Activated CD8-positive, alpha-beta T cell treated with anti-CD3 and anti-CD28 coated beads, Interleukin-2, amount 10 ng/mL, durations not matched to agents 7 days and 5 days (primary cell): ENCODE data around the gene SNRNP27. TPM values are rescaled to one million over a fixed set of nuclear protein-coding genes. Genes with fewer than 3 reads are reported as not detected.
A peak's percentile ranks its signal among the peaks of the same experiment; 100 is the strongest.

ENCODE experiments used
- ATAC-seq: fragments of 150-1000 bp; cut with Tn5 transposase; one replicate; pipeline ENCODE4 v1.10.0; 2021; ENCODE audit warnings: moderate library complexity
- CTCF ChIA-PET: fragments of 350-600 bp; sonication (Branson Sonifier 250); formaldehyde crosslinking; loops from one replicate; lab custom pipeline; 2021; ENCODE audit warnings: antibody characterized with exemption; lab: Charles Lee
- POLR2A ChIA-PET: fragments of 350-600 bp; sonication (Branson Sonifier 250); formaldehyde crosslinking; loops from one replicate; lab custom pipeline; 2021; ENCODE audit warnings: antibody characterized with exemption; lab: Charles Lee
- DNase-seq: peaks from one replicate; pipeline ENCODE4 v3.0.0-alpha.2; 2020
- H3K27ac Mint-ChIP-seq: one replicate; pipeline ENCODE4 v1.8.0; 2021; ENCODE audit warnings: mild to moderate bottlenecking, mixed read lengths
- H3K27me3 Mint-ChIP-seq: one replicate; pipeline ENCODE4 v1.8.0; 2021; ENCODE audit warnings: low read depth, mixed read lengths
- H3K36me3 Mint-ChIP-seq: one replicate; pipeline ENCODE4 v1.8.0; 2021; ENCODE audit warnings: low read depth, mixed read lengths
- H3K4me1 Mint-ChIP-seq: one replicate; pipeline ENCODE4 v1.8.0; 2021; ENCODE audit warnings: low read depth, mixed read lengths
- H3K4me3 Mint-ChIP-seq: one replicate; pipeline ENCODE4 v1.8.0; 2021; ENCODE audit warnings: mild to moderate bottlenecking, mixed read lengths
- H3K9me3 Mint-ChIP-seq: one replicate; pipeline ENCODE4 v1.8.0; 2022; ENCODE audit warnings: mixed read lengths; ENCODE audit not compliant: insufficient read depth
- total RNA-seq, 2 experiments: library from RNA; stranded (reverse); gene quantifications; one replicate each; pipeline ENCODE4 v1.2.3, GENCODE V29; 2021

SNRNP27 gene
- total RNA-seq, 2 experiments from 2014 or later: 53.0 to 56.0 TPM

- H3K27me3 Mint-ChIP-seq: no peaks in the 10 kb centered on the region
- ChIA-PET CTCF (interaction anchor here (1.7 kb wide), 1 partner anchor 23 kb away, joined by 3 read pairs; the partner anchor contains the start of gene MXD1), POLR2A (interaction anchor here (0.6 kb wide), 1 partner anchor 23 kb away, joined by 3 read pairs; the partner anchor contains the start of gene MXD1)
- DNase-seq: no peak
- peaks cover 58% of the 10 kb centered on the region for H3K36me3 Mint-ChIP-seq
- no peak overlapping the region for H3K4me3 Mint-ChIP-seq
- H3K9me3 Mint-ChIP-seq: no peaks in the 10 kb centered on the region
- H3K4me1 Mint-ChIP-seq: peaks cover 11% of the 10 kb centered on the region
- H3K27ac Mint-ChIP-seq: no peak overlapping the region
- no peak for ATAC-seq
Observed at GRCh38 chr2:69937968-69938367, 44.2 kb downstream of the SNRNP27 start.

- ATAC-seq (no peak), DNase-seq (no peak)
- peaks cover 65% of the 10 kb centered on the region for H3K36me3 Mint-ChIP-seq
- H3K4me3 Mint-ChIP-seq: no peak overlapping the region
- H3K9me3 Mint-ChIP-seq: no peaks in the 10 kb centered on the region
- H3K27me3 Mint-ChIP-seq: no peaks in the 10 kb centered on the region
- CTCF ChIA-PET: no interaction called here
- H3K4me1 Mint-ChIP-seq: peaks cover 4% of the 10 kb centered on the region
- POLR2A ChIA-PET: interaction anchor here (1.0 kb wide), 1 partner anchor 120 kb away, joined by 3 read pairs; no protein-coding TSS in a partner anchor
- H3K27ac Mint-ChIP-seq: no peak overlapping the region
Observed at GRCh38 chr2:69939722-69940121, 46.0 kb downstream of the SNRNP27 start.

- Mint-ChIP-seq H3K27ac (no peak overlapping the region), H3K4me3 (no peak overlapping the region), H3K27me3 (no peaks in the 10 kb centered on the region), H3K9me3 (no peaks in the 10 kb centered on the region), H3K4me1 (peaks cover 8% of the 10 kb centered on the region), H3K36me3 (peaks cover 58% of the 10 kb centered on the region)
- POLR2A ChIA-PET: no interaction called here
- CTCF ChIA-PET: no interaction called here
- no peak for ATAC-seq
- DNase-seq: no peak
Observed at GRCh38 chr2:69940691-69941090, 46.9 kb downstream of the SNRNP27 start.

- no peaks in the 10 kb centered on the region for H3K27me3 Mint-ChIP-seq
- ATAC-seq (no peak), DNase-seq (no peak)
- H3K27ac Mint-ChIP-seq: no peak overlapping the region
- H3K36me3 Mint-ChIP-seq: peaks cover 37% of the 10 kb centered on the region
- no peaks in the 10 kb centered on the region for H3K9me3 Mint-ChIP-seq
- H3K4me1 Mint-ChIP-seq: peaks cover 30% of the 10 kb centered on the region
- ChIA-PET CTCF (interaction anchor here (0.6 to 1.9 kb wide), 3 partner anchors 10 to 29 kb away, joined by 3 to 5 read pairs (median 3); partner anchors contain the start of gene MXD1), POLR2A (interaction anchor here (3.9 kb wide), 1 partner anchor 29 kb away, joined by 28 read pairs; the partner anchor contains the start of gene MXD1)
- no peak overlapping the region for H3K4me3 Mint-ChIP-seq
Observed at GRCh38 chr2:69943000-69943842, 49.5 kb downstream of the SNRNP27 start.

DNA sequence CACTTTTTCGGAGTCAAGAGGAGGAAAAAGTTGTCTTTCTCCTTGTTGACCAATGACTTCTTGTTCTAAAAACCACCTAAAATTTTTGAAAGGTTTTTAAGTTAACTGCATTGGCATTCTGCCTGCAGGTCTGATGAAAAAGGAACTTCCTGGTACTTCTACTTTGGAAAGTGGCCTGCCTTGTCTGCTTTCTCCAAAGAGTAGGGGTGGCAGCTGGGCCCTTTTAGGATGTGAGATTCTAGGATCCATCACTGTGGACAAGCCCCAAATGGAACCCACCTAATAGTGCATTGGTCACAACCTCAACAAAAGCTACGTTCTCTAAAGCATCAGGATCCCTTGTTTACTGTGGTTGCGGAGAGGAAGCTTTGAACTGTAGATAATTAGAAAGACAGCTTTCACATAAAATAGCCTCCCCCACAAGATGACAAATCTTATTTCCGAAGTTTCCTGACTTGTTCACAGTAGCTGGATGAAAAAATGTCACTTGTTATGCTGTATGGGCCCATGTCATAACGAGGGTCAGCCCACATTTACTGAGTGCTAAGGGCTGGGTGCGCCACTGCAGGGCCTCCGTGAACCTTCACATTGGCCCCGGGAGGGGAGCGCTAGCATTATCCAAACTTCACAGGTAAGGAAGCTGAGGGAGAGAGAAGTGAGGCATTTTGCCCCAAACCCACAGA lies 50.2 kb downstream of the SNRNP27 start:
- CTCF ChIA-PET: interaction anchor here (1.3 to 1.9 kb wide), 2 partner anchors 12 to 29 kb away, joined by 3 to 5 read pairs; partner anchors contain the start of gene MXD1
- ATAC-seq (no peak), DNase-seq (no peak)
- Mint-ChIP-seq H3K4me3 (no peak overlapping the region), H3K4me1 (peaks cover 30% of the 10 kb centered on the region), H3K27me3 (no peaks in the 10 kb centered on the region), H3K9me3 (no peaks in the 10 kb centered on the region), H3K27ac (no peak overlapping the region), H3K36me3 (peaks cover 30% of the 10 kb centered on the region)
- POLR2A ChIA-PET: interaction anchor here (0.6 to 3.9 kb wide), 3 partner anchors 29 to 198 kb away, joined by 3 to 28 read pairs (median 3); partner anchors contain the start of gene MXD1

DNA sequence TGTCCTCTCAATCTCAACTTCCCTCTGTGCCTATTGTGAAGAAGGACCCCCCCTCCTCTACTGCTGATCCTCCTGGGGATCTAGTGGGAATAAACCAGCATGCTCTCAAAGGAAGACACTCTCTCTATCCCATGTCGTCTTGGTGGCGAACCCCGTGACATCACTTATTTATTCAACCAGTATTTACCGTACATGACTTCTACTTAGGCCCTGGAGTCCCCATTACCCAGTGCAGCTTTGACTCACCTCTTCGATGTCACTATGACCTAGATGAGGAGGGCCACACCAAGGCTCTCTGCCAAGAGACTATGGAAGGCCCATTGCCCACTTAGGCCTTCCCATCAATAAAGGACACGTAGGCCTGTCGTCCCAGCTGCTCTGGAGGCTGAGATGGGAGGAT lies 51.0 kb downstream of the SNRNP27 start:
- POLR2A ChIA-PET: interaction anchor here (0.6 to 3.9 kb wide), 2 partner anchors 30 to 197 kb away, joined by 3 to 28 read pairs; partner anchors contain the start of gene MXD1
- Mint-ChIP-seq H3K9me3 (no peaks in the 10 kb centered on the region), H3K27ac (peak overlapping the region; percentile 17)

DNA sequence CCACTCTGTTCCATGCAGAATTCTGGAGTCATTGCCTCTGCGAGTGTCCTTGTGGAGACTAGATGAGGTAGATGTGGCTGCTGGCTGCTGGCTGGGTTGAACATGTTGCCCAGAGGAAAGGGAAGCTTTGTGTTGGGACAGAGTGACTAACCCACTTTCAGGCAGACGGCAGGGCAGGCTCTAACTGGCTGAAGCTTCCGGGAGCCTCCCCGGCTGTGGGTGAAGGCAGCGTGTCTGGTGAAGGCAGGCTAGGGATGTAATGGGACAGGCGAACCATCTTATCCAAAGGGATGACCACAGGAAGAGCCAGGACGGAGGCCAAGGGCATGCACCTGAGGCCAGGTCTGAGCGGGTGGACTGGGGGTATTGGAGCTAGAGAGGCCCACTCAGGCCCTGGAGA lies 51.7 kb downstream of the SNRNP27 start:
- no peaks in the 10 kb centered on the region for H3K9me3 Mint-ChIP-seq
- ChIA-PET CTCF (interaction anchor here (1.1 to 1.9 kb wide), 3 partner anchors 31 to 125 kb away, joined by 4 to 5 read pairs (median 5); partner anchors contain the start of gene MXD1), POLR2A (interaction anchor here (1.0 to 3.9 kb wide), 3 partner anchors 31 to 190 kb away, joined by 3 to 28 read pairs (median 4); partner anchors contain the start of gene MXD1)
- no peak overlapping the region for H3K4me3 Mint-ChIP-seq
- peak overlapping the region; percentile 87 for H3K27ac Mint-ChIP-seq
- no peak for ATAC-seq
- no peak for DNase-seq
- H3K36me3 Mint-ChIP-seq: peaks cover 22% of the 10 kb centered on the region
- H3K4me1 Mint-ChIP-seq: peaks cover 30% of the 10 kb centered on the region
- H3K27me3 Mint-ChIP-seq: peaks cover 2% of the 10 kb centered on the region

More for the DNA sequence above, 51.0 kb downstream of the SNRNP27 start:
- DNase-seq: no peak
- CTCF ChIA-PET: interaction anchor here (1.3 to 1.9 kb wide), 2 partner anchors 12 to 30 kb away, joined by 3 to 5 read pairs; partner anchors contain the start of gene MXD1
- no peaks in the 10 kb centered on the region for H3K27me3 Mint-ChIP-seq
- H3K4me3 Mint-ChIP-seq: no peak overlapping the region
- no peak for ATAC-seq
- peaks cover 24% of the 10 kb centered on the region for H3K36me3 Mint-ChIP-seq
- H3K4me1 Mint-ChIP-seq: peaks cover 30% of the 10 kb centered on the region

DNA sequence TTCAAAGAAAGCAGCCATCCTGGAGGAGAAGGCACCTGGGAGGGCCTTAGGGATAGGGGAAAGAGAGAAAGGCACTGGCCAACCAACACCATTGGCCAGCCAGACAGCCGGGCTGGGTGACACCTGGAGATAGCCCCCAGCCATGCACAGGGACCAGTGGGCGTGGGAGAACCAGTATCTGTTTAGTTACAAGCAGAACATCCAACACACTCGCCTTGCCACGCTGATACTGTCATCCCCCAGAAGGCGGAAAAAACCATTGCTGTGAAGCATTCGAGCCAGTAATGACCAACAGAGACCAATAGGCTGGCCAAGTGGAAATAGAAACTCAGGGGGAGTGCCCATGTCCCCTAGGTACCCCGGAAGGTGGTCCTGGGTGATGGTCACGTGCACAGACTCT lies 52.2 kb downstream of the SNRNP27 start:
- no peak overlapping the region for H3K4me3 Mint-ChIP-seq

GRCh38 chr2:69946351-69947324 lies 52.9 kb downstream of the SNRNP27 start:
- Mint-ChIP-seq H3K36me3 (peaks cover 18% of the 10 kb centered on the region), H3K27ac (peak overlapping the region; percentile 87), H3K9me3 (no peaks in the 10 kb centered on the region), H3K27me3 (peaks cover 2% of the 10 kb centered on the region), H3K4me1 (peaks cover 30% of the 10 kb centered on the region), H3K4me3 (peak overlapping the region; percentile 9)
- peak; percentile 89 for ATAC-seq
- POLR2A ChIA-PET: interaction anchor here (0.5 to 3.9 kb wide), 9 partner anchors 15 to 347 kb away, joined by 3 to 28 read pairs (median 4); partner anchors contain the start of genes C2orf42, MXD1 and SNRPG
- CTCF ChIA-PET: interaction anchor here (0.8 to 1.7 kb wide), 6 partner anchors 11 to 244 kb away, joined by 3 to 5 read pairs (median 3); partner anchors contain the start of genes C2orf42 and MXD1
- DNase-seq: peak; percentile 82

More for the DNA sequence above, 52.2 kb downstream of the SNRNP27 start:
- no peaks in the 10 kb centered on the region for H3K9me3 Mint-ChIP-seq
- peaks cover 30% of the 10 kb centered on the region for H3K4me1 Mint-ChIP-seq
- ChIA-PET CTCF (interaction anchor here (0.8 to 1.7 kb wide), 5 partner anchors 10 to 245 kb away, joined by 3 to 5 read pairs (median 3); partner anchors contain the start of gene C2orf42), POLR2A (interaction anchor here (0.6 to 3.9 kb wide), 7 partner anchors 14 to 348 kb away, joined by 3 to 28 read pairs (median 4); partner anchors contain the start of genes C2orf42, MXD1 and SNRPG)
- no peak for ATAC-seq
- DNase-seq: no peak
- H3K27me3 Mint-ChIP-seq: peaks cover 2% of the 10 kb centered on the region
- peaks cover 18% of the 10 kb centered on the region for H3K36me3 Mint-ChIP-seq
- peak overlapping the region; percentile 87 for H3K27ac Mint-ChIP-seq

DNA sequence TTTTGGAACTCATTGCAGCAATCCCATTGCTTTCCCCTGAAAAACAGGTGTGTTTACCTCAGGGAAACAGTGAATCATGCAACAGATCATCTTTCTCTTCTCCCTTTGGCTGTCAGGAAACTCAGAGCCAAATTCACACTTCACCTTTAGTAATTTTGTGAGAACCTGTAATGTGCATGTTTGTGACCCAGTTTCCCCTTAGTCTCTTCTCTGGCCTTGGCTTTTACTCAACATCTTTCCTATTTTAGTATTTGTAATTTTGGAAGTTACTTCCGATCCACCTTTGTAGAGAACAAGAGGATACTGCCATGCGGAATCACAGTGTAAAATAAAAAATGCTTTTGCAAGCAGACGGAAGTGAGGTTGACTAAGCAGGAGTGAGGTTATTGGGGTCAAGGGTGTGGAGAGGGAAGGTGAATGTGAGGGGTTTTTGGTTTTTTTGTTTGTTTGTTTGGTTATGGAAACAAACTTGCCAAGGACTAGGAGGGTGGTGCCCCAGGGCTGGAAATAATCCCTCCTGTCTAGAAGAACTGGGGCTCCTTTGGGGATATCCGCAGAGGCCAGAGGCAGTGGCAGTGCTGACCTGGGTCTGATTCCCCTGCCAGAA lies 53.7 kb downstream of the SNRNP27 start:
- no peak overlapping the region for H3K4me3 Mint-ChIP-seq

More for the DNA sequence above, 53.7 kb downstream of the SNRNP27 start:
- Mint-ChIP-seq H3K4me1 (peaks cover 30% of the 10 kb centered on the region), H3K27ac (peak overlapping the region; percentile 87), H3K36me3 (peaks cover 10% of the 10 kb centered on the region), H3K9me3 (no peaks in the 10 kb centered on the region), H3K27me3 (peaks cover 2% of the 10 kb centered on the region)
- ATAC-seq (no peak), DNase-seq (no peak)
- POLR2A ChIA-PET: interaction anchor here (0.6 to 3.9 kb wide), 4 partner anchors 33 to 346 kb away, joined by 3 to 28 read pairs (median 4); partner anchors contain the start of genes C2orf42, MXD1 and SNRPG
- CTCF ChIA-PET: interaction anchor here (1.0 to 1.4 kb wide), 2 partner anchors 33 to 244 kb away, joined by 3 read pairs; partner anchors contain the start of genes C2orf42 and MXD1
